OCI-LY1 (cell line): ENCODE data around the gene TFG.

Source experiments
- EZH2 ChIP-seq: fragments of 200-600 bp; sonication (generic), shearing (Covaris generic); IDR thresholded peaks from 2 replicates; pipeline ENCODE4 v1.8.0; 2017; ENCODE audit warnings: borderline replicate concordance, mixed run types, mild to moderate bottlenecking, antibody characterized with exemption, low read length, moderate library complexity, mixed read lengths
- TF ChIP-seq, protein P1 (sequence below): fragments of 200-600 bp; sonication (generic), shearing (Covaris generic); IDR thresholded peaks from 2 replicates; pipeline ENCODE4 v1.5.1; 2017; ENCODE audit warnings: mild to moderate bottlenecking, antibody characterized with exemption, low read length, moderate library complexity, mixed read lengths

DNA sequence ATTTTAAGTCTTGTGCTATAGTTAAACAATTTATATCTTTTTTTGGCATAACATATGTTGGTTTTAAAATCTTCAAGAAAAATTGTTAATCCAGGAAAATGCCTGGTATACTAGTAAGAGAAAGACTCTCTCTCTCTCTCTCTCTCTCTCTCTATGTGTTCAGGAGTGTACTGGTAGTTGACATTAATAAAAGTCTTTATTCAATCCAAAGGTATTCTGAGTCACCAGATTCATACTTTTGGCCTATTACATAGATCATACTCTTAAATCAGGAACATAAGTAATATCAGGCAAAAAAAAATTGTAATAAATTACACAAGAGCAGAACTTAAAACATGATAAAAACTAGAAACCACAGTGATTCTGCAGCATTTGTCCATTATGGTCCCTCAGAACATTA, 70.2 kb downstream of the TFG start:
- TF ChIP-seq, protein P1, sequence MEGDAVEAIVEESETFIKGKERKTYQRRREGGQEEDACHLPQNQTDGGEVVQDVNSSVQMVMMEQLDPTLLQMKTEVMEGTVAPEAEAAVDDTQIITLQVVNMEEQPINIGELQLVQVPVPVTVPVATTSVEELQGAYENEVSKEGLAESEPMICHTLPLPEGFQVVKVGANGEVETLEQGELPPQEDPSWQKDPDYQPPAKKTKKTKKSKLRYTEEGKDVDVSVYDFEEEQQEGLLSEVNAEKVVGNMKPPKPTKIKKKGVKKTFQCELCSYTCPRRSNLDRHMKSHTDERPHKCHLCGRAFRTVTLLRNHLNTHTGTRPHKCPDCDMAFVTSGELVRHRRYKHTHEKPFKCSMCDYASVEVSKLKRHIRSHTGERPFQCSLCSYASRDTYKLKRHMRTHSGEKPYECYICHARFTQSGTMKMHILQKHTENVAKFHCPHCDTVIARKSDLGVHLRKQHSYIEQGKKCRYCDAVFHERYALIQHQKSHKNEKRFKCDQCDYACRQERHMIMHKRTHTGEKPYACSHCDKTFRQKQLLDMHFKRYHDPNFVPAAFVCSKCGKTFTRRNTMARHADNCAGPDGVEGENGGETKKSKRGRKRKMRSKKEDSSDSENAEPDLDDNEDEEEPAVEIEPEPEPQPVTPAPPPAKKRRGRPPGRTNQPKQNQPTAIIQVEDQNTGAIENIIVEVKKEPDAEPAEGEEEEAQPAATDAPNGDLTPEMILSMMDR: no peak
- TF ChIP-seq EZH2: no peak
